ACC112 (cell line): ENCODE measurements around the gene SLAMF1.

Experiments
- H2AFZ ChIP-seq: fragments of 200-600 bp; sonication (generic); one replicate; pipeline ENCODE4 v1.6.0; 2017; ENCODE audit warnings: antibody characterized with exemption, low read length; ENCODE audit not compliant: unreplicated experiment
- H3K27ac ChIP-seq: fragments of 200-600 bp; sonication (generic); 2 replicates; pipeline ENCODE4 v1.5.1; 2014; ENCODE audit warnings: low read depth, mild to moderate bottlenecking, antibody characterized with exemption, low read length, moderate library complexity
- H3K27me3 ChIP-seq: fragments of 200-600 bp; sonication (generic); 2 replicates; pipeline ENCODE4 v1.6.1; 2014; ENCODE audit warnings: mild to moderate bottlenecking, antibody characterized with exemption, low read length, moderate library complexity, mixed read lengths; ENCODE audit not compliant: insufficient read depth
- H3K36me3 ChIP-seq: fragments of 200-600 bp; sonication (generic); 2 replicates; pipeline ENCODE4 v1.6.1; 2016; ENCODE audit warnings: mild to moderate bottlenecking, antibody characterized with exemption, low read length, moderate library complexity, mixed read lengths; ENCODE audit not compliant: insufficient read depth
- H3K4me1 ChIP-seq: fragments of 200-600 bp; sonication (generic); one replicate; pipeline ENCODE4 v1.6.1; 2016; ENCODE audit warnings: low read length, mixed read lengths; ENCODE audit not compliant: insufficient read depth, unreplicated experiment, control insufficient read depth
- H3K4me3 ChIP-seq: fragments of 200-600 bp; sonication (generic); 2 replicates; pipeline ENCODE4 v1.5.1; 2014; ENCODE audit warnings: mild to moderate bottlenecking, low read depth, low read length
- H3K79me2 ChIP-seq: fragments of 200-600 bp; sonication (generic); one replicate; pipeline ENCODE4 v1.6.0; 2016; ENCODE audit warnings: low read length; ENCODE audit not compliant: control insufficient read depth, unreplicated experiment, insufficient read depth

SLAMF1 gene

DNA sequence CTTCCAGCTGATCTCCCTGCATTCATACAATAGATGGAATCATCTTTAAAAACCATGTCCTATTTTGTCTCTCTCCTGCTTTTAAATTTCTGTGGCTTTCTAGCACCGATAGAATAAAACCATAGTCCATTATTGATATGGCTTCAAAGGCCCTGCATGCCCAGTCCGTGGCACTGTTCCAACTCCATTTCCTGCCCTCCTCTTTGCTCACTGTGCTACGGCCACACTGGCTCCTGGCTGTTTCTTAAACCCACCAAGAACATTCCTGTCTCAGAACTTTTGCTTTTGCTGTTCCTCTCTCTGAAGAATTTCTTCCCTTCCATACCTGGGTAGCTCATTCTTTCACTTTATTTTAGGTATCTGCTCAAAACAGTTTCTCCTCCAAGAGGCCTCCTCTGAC, 7.2 kb downstream of the SLAMF1 start:
- Histone ChIP-seq H3K4me1 (no peaks in the 10 kb centered on the region), H3K27ac (no peak overlapping the region), H3K36me3 (no peaks in the 10 kb centered on the region), H3K4me3 (no peak overlapping the region), H3K79me2 (no peaks in the 10 kb centered on the region), H3K27me3 (no peaks in the 10 kb centered on the region), H2AFZ (no peak overlapping the region)

DNA sequence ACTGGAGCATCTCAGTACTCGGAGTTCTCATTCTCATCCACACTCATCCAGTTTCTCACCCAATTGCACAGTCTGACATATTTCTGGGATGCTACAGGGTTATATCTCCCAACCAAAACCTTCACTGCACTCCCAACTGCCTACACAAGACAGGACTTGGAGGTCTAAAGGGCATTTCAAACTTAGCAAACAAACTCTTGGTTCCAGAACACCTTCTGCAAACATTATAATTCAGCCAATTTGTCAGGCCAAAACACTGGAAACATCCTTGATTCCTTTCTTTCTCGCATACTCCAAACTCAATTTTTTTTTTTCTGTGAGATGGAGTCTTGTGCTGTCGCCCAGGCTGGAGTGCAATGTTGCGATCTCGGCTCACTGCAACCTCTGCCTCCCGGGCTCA, 7.9 kb downstream of the SLAMF1 start:
- no peak overlapping the region for H3K4me3 ChIP-seq
- no peak overlapping the region for H3K27ac ChIP-seq
- H3K36me3 ChIP-seq = no peaks in the 10 kb centered on the region
- no peaks in the 10 kb centered on the region for H3K4me1 ChIP-seq
- H2AFZ ChIP-seq = no peak overlapping the region
- H3K27me3 ChIP-seq = 0 out of 2 replicates have a peak, but pooled peaks cover 6% of the 10 kb centered on the region
- no peaks in the 10 kb centered on the region for H3K79me2 ChIP-seq

GRCh38 chr1:160638540-160638857, 8.3 kb downstream of the SLAMF1 start:
- Histone ChIP-seq H3K4me1 (no peaks in the 10 kb centered on the region), H3K36me3 (no peaks in the 10 kb centered on the region), H3K4me3 (no peak overlapping the region), H3K79me2 (no peaks in the 10 kb centered on the region), H3K27me3 (0 out of 2 replicates have a peak, but pooled peaks cover 6% of the 10 kb centered on the region), H3K27ac (no peak overlapping the region), H2AFZ (no peak overlapping the region)

- H3K79me2 ChIP-seq = no peaks in the 10 kb centered on the region
- H3K36me3 ChIP-seq = no peaks in the 10 kb centered on the region
- H3K27me3 ChIP-seq = 0 out of 2 replicates have a peak, but pooled peaks cover 6% of the 10 kb centered on the region
- H3K27ac ChIP-seq = no peak overlapping the region
- no peaks in the 10 kb centered on the region for H3K4me1 ChIP-seq
- H3K4me3 ChIP-seq = no peak overlapping the region
- no peak overlapping the region for H2AFZ ChIP-seq
Observed at GRCh38 chr1:160637821-160638539, 8.9 kb downstream of the SLAMF1 start.

DNA sequence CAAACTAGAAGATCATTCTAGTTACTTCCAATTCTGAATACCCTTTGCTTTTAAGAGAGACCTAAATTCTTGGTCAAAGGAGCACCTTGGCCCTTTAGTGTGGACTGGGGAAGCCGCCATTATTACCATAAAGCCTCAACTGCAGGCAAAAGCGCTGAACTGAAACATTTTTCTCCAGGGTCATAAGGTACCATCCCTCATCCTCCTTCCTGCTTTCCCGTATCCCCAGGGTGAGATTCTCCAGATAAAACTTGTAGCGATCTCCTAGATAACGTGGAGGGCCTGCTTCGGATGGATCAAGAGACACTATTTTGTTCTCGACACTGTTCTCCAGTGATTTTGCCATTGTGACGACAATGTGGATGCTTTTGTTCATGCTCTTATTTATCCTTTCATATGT, 9.8 kb downstream of the SLAMF1 start:
- H2AFZ ChIP-seq = no peak overlapping the region
- H3K4me3 ChIP-seq = no peak overlapping the region
- 0 out of 2 replicates have a peak, but pooled peaks cover 6% of the 10 kb centered on the region for H3K27me3 ChIP-seq
- H3K36me3 ChIP-seq = no peaks in the 10 kb centered on the region
- no peaks in the 10 kb centered on the region for H3K79me2 ChIP-seq
- H3K27ac ChIP-seq = no peak overlapping the region
- no peaks in the 10 kb centered on the region for H3K4me1 ChIP-seq

DNA sequence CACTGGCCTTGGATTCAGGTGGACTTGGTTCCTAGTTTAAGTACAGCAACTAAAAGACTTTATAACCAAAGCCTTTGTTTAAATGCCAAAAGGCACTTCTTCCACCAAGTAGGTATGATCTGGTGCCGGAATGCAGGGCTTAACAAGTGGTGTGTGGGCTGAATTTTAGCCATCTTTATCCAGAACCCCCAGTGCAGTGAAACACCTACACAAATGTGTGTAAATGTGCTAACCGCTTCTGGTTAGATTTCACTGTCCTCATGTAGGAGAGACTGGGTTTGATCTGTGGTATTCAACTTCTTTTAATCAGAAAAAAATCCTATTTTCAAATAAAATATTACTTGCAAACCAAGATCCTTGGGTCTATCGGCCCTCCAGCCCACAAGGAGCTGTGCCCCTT, 10.3 kb downstream of the SLAMF1 start:
- Histone ChIP-seq H3K27me3 (0 out of 2 replicates have a peak, but pooled peaks cover 6% of the 10 kb centered on the region), H3K4me3 (no peak overlapping the region), H3K4me1 (no peaks in the 10 kb centered on the region), H2AFZ (no peak overlapping the region), H3K27ac (no peak overlapping the region), H3K36me3 (no peaks in the 10 kb centered on the region), H3K79me2 (no peaks in the 10 kb centered on the region)

DNA sequence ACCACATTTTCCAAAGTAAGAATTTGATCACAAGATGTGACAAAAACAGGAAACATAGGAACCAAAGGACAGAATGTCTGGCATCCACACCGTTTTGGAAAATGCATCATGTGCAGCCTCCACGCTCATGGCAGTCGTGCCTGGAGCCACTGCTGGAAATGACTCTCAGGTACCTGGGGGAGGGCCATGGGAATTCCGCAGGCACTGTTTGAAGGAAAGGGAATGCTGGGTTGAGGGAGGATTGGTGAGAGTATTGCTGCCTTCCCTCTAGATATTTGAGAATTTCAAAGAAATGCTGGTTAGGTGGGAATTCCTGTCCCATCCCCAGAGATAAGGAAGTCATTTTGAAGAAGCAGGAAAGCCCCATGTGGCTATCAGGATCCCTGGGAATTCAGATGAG, 10.8 kb downstream of the SLAMF1 start:
- H3K4me1 ChIP-seq = no peaks in the 10 kb centered on the region
- no peak overlapping the region for H3K27ac ChIP-seq
- H3K79me2 ChIP-seq = no peaks in the 10 kb centered on the region
- no peak overlapping the region for H2AFZ ChIP-seq
- 0 out of 2 replicates have a peak, but pooled peaks cover 7% of the 10 kb centered on the region for H3K27me3 ChIP-seq
- H3K36me3 ChIP-seq = no peaks in the 10 kb centered on the region
- H3K4me3 ChIP-seq = no peak overlapping the region

DNA sequence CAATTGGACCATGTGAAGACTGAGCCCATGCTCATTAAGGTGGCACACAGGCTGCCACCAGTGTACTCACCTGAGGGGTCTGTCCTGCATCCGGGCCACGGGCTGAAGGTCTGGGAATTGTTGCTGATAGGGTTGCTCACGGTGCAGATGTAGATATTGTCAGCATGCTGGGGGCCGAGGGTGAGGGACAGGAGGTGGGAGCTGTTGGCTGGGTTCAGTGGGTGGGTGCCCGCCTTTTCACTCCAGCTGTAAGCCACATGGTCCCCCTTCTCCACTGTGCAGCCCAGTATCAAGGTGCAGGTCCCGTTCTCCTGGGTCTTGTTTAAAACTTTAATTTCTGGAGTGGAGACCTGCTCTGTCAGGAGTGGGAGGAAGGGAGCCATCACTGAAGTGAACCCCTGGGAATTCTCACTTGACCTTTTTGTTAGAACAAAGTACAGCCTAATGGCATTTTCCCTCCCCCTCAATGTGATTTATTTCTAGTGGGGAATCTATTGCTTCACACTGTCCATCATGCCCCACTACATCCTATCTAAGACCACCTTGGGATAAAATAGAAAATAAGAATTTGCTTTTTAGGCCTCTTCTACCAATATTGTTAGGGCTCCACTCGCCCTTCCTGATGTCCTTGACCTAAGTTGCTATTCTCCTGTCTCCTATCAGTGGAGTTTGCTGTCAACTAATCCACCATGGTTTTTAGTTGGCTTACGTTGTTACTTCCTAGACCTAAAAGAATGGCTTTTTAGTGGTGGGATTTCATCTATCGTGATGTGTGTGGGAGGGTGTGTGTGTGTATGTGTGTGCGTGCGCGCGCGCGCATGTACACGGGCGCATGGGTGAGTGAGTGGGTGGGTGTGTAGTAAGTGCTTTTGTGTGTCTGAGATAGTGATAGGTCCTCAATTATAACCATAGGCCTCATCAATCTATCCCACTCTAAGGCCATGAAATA, 12.0 kb downstream of the SLAMF1 start:
- Histone ChIP-seq H3K4me3 (no peak overlapping the region), H2AFZ (no peak overlapping the region), H3K4me1 (no peaks in the 10 kb centered on the region), H3K27ac (no peak overlapping the region), H3K79me2 (no peaks in the 10 kb centered on the region), H3K27me3 (0 out of 2 replicates have a peak, but pooled peaks cover 10% of the 10 kb centered on the region), H3K36me3 (no peaks in the 10 kb centered on the region)

DNA sequence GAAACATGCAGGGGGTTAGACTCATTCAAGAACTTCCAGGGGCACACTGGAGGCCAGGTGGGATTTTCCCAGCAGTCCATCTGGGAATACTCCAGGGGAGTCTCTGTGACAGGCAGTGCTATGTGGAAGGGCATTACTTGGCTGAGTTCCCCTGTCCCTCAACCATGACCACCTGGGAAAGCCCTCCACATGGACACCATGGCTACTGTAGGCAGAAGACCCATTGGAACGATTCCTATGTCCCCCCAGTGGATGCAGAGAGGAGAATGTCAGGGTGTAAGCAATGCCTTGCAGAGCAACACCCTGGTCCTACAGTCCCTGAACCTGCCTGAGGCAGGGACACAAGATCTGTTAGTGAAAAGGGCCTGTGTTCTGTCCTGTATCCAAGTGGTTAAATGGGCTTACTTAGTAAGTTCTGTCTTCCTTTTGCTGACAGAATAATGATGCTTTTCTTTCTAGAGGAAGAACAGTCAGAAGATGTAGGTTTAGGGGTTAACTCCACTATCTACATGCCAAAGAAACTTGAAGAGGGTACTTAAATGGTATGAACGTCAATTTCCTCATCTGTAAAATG, 13.4 kb downstream of the SLAMF1 start:
- Histone ChIP-seq H3K79me2 (no peaks in the 10 kb centered on the region), H3K36me3 (no peaks in the 10 kb centered on the region), H3K4me1 (no peaks in the 10 kb centered on the region), H2AFZ (no peak overlapping the region), H3K27me3 (0 out of 2 replicates have a peak, but pooled peaks cover 10% of the 10 kb centered on the region), H3K4me3 (no peak overlapping the region), H3K27ac (no peak overlapping the region)

DNA sequence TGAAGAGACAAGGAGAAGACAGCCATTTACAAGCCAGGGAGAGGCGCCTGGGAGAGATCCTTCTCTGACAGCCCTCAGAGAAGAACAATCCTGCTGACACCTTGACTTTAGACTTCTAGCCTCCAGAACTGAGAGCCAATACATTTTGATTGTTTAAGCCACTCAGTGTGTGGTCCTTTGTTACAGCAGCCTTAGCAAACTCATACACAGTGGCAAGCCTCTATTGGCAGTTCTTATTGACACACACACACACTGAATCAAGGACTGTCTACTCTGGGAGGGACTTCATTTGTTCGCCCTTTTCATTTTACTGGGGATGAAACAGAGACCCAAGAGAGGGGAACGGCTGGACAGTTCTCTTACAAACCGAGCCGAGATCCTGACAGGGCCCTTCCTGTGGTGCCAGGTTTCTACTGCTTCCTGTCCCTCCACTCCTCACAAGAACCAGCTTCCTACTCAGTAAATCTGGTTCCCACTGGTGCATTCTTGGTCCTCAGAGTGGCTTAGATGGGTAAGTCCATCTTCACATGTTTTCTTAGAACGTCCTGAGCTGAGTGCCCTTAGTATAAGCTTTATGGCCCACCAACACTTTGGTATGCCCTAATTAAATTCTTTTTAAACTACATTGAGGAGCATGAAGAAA, 14.7 kb downstream of the SLAMF1 start:
- H2AFZ ChIP-seq = no peak overlapping the region
- H3K36me3 ChIP-seq = no peaks in the 10 kb centered on the region
- H3K27ac ChIP-seq = no peak overlapping the region
- no peak overlapping the region for H3K4me3 ChIP-seq
- H3K27me3 ChIP-seq = 0 out of 2 replicates have a peak, but pooled peaks cover 10% of the 10 kb centered on the region
- H3K79me2 ChIP-seq = no peaks in the 10 kb centered on the region
- no peaks in the 10 kb centered on the region for H3K4me1 ChIP-seq
